NCI-H187 treated with DMSO at 0.1 percent for 48 hours (cell line): ENCODE measurements around the gene LHX4.
"Not testable (repeated sequence)": the region's sequence is repeated elsewhere in the genome, so short reads cannot be mapped to it uniquely, and the experiment has no call there.

ENCODE experiments used
- DNase-seq: peaks from one replicate; lab custom pipeline; 2025; lab: John Stamatoyannopoulos, UW

The LHX4 gene

GRCh38 chr1:180197231-180197630 lies 32.8 kb upstream of the LHX4 start:
- DNase-seq = no peak

DNA sequence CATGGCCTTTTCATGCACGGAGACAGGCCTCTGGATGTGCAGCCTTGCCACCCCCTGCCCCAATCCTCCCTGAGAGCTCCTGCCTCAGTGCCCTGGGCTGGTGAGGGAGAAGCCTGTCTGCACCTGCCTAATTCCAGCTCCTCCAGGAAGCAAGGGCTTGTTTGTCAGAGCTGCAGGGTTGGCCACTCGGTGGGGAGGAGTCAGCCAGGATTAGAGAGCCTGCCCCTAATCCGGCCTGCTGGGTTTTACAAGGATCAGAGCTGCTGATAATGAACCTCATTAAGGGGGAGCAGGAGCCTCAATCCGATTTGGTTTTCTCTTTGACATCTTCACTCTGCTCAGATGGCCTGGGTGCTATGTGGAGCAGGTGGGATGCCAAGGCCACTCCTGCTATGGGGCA lies 31.9 kb upstream of the LHX4 start:
- no peak for DNase-seq

GRCh38 chr1:180198611-180199010 lies 31.5 kb upstream of the LHX4 start:
- DNase-seq = no peak

- no peak for DNase-seq
Observed at GRCh38 chr1:180199018-180199417, 31.0 kb upstream of the LHX4 start.

DNA sequence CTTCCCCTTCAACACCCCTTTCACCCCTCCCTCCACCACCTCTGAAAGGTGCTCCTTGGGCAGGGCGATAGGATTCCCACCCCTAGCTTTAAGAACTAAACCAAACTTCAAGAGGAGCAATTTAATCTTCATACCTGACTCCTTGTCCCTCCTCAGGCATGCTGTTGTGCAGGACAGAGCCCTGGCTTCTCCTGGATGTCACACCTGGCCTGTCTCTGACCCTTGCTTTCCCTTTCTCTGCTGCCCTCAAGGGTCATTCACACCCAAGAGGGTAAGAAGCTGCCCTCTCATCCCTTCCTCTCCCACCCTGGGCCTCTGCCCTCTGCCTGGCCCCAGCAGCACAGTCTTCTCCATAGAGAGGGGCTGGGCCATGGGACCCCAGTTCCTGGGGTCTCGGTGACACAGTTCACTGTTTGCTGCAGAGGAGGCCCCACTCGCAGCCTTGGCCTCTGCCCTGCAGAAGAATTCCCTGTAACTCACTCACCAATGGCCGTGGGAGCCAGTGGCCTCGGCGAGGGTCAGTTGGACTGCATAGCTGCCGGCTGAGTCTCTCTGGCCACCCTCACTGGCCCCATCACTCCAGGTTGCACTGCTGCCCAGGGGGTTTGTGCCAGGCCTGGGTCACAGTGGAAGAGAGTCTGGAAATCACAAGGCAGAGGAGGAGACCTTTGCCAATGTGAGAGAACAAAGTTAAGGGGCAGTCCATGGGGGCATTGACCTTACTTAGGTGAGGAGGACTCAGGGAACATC lies 28.4 kb upstream of the LHX4 start:
- no peak for DNase-seq

DNA sequence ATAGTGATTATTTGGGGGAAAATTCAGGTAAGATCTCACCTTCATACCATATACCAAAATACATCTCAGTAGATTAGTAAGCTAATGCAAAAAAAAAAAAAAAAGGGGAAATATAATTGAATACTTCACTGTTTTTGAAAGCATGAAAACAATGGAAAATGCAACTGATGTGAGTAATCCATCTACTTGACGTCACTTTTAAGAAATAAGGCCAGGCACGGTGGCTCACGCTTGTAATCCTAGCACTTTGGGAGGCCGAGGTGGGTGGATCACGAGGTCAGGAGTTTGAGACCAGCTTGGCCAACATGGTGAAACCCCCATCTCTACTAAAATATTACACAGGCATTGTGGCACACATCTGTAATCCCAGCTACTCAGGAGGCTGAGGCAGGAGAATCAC lies 27.5 kb upstream of the LHX4 start:
- not testable (repeated sequence) for DNase-seq

- no peak for DNase-seq
Observed at GRCh38 chr1:180204231-180204630, 25.8 kb upstream of the LHX4 start.

DNA sequence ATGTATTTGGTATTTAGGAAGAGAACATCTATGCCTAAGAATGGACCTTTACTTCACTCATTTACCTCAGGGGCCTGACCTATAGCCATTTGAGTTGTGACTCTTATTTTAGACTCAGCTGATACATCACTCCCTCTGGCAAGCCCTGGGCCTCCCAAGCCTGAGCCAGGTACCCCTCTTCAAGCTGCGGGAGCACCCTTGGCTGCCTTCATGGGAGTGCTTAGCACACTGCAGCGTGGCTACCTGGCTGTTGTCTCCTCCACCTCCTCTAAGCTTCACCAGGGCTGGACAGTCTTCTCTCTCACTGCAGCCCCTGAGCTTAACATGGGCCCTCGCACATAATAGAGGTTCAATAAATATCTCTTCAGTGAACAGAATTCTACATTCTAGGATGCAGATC lies 23.5 kb upstream of the LHX4 start:
- DNase-seq = no peak

DNA sequence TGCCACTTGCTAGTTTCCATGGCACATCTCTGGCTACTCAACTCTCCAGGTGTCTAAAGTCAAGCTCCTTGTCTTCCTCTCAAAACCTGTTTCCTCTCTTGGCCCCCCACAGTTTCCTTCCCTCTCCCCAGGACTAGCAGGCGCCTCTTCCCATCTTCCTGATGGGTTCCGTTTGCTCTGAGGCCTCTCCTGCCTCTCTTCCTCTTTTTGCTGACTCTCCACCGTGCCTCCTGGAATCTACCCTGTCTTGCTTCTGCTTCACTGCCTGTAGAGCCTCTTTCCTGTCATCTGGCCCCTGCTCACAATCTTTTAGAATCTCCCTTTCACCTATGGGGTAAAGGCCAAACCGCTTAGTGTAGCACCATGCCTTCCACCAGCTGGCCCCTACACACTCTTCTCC lies 21.8 kb upstream of the LHX4 start:
- no peak for DNase-seq

- no peak for DNase-seq
Observed at GRCh38 chr1:180210008-180210620, 19.9 kb upstream of the LHX4 start.

DNA sequence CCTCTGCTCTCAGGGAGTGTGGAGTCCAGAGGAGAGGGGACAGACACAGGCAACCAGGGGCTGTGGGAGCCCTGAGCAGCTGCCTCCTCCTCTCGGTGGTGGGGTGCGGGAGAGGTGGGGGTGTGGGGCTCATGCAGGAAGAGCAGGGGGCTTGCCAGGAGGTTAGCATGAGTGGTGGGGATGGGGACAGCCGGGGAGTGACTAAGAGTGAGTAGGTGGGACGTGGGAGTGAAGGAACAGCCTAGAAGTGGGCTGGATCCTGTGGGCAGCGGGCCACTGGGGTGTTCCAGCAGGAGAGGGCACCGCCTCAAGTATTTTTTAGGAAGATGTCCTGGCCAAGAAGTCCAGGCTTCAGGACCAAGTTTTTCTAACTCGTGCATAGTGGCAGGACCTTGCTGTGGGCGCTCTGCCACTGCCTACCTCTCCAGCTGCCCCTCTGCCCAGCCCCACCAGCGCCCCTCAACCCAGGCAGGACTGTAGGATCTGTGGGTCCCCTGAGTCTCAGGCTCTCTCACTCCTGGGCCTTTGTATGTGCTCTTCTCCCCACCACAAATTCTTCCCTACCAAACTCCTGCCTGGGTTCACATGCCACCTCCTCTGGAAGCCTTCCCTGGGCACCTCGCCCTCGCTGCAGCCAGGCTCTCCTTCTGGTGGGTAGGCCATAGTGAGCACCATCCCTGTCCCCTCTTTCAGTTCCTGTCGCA lies 18.8 kb upstream of the LHX4 start:
- no peak for DNase-seq

GRCh38 chr1:180211860-180212229 lies 18.2 kb upstream of the LHX4 start:
- DNase-seq = no peak

- no peak for DNase-seq
Observed at GRCh38 chr1:180213401-180214170, 16.5 kb upstream of the LHX4 start.

DNA sequence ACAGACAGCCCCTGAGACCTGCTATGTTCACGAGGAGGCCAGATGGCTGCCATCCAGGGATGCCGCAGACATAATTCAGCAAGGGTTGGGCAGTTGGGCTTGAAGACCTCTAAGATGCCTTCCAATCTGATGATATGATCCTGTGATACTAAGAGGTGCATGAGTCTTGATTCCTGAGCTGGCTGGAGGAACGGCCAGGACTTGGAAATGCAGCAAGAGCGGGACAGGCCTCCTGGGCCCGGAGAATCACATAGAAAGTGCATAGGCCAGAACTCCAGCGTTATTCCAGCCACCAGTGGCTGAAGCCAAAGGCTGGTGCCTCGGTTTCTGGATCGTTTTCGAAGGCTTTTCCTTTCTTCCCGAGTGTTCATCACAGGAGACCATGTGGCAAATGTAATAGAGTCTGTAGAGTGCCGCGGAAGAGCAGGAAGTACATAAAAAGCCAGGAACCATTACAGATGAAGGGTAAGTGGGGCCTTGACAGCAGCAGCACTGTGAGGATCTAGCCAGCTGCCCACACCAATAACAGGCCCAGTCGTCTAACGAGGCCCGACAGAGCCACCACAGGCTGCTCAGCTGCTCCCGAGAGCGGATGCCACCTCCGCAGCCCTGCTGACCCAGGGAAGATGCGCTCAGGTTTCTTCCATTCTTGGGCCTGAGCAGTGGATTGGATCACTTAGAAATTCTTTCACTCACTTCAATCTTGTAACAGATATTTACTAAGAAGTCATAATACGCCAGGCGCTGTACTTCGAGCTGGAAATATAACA lies 14.0 kb upstream of the LHX4 start:
- DNase-seq = no peak

DNA sequence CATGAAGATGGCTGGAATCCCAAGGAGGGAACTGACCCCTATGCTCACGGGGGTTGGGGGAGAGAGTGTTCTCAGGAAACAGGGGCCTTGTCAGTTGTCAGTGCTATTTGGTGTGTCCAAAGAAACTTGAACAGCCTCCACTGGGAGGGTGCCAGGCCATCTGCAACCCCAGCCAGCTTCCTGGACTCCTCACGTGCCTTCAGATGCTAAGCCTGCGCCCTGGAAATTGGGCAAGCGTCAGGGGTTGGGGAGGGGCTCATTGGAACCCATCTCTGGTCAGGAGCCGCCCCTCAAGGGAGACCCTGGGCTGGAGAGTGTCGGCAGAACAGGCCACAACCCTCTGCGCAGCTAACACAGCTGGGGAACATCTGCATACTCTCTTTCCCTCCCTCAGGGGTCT lies 13.1 kb upstream of the LHX4 start:
- no peak for DNase-seq

- no peak for DNase-seq
Observed at GRCh38 chr1:180218806-180219765, 11.0 kb upstream of the LHX4 start.

DNA sequence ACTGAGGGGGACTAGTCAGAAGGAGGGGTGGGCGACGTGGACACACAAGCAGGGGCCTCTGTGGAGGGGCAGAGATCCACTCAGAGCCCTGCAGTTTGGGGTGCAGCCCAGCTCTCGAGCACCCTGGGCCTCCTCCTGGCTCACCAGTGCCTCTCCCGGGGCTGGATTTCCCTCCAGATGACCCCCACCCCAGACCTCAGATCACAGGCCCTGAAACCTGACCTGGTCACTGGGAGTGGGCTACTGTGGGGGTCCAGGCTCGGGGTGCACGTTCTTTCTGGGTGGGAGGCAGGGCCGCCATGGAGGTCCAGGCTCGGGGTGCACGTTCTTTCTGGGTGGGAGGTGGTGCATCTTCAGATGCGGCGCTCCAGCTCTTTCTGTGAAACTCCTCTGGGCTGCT lies 10.3 kb upstream of the LHX4 start:
- DNase-seq = no peak

DNA sequence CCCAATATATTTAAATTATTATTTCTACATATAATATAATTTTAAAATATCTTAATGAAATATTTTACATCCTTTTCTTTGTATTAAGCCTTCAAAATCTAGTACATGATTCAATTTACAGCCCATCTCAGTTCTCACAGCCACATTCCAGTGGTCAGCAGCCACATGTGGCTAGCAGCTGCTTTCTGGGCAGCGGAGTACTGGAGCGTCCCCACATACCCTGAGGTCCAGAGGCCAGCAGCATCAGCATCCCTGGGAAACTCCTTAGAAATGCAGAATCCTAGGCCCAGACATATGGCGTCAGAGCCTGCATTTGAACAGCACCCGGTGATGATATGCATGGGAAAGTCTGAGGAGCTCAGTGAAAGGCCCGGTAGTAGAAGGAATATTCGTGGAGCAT lies 8.6 kb upstream of the LHX4 start:
- no peak for DNase-seq

DNA sequence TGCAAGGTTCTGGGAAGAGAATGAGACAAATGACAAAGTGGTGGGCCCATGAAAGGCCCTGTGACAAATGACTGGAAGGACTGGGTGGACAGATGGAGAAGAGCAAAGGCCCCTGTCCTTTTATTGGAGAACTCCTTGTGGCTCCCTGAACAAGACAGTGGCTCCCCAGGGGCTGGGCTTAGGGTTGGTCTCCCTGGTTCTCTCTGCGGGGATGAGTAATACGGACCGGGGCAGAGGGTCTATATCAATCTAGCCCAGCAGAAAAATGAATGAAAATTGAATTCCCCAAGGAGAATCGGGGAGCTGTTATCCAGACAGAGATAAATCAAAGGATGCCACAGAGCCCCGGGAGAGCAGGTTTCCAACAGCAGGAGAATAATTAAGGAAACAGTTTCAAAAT lies 5.2 kb upstream of the LHX4 start:
- no peak for DNase-seq

DNA sequence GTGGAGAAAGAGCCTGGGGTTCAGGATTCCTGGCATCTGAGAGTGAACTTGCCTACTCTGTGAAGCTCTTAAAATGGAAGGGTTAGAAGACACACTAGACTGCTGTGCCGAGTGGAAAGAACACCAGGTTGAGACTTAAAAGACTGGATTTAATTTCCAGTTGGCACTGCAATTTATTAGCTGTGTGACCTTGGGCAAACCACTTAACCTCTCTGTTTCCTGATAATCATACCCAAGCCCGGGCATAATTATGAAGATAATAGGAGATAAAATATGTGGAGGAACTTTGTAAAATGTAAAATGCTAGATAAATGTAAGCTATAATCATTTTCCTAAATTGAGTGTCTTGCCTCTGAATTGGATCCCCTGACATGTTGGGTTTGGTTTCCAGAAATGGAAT lies 4.7 kb upstream of the LHX4 start:
- DNase-seq = no peak
